GM12892 (cell line): ENCODE data around the gene CCR8.

Source experiments
- POLR2A ChIP-seq: IDR thresholded peaks from 2 replicates; pipeline ENCODE4 v1.6.1; 2011; ENCODE audit warnings: low read depth, low read length, control low read depth
- POLR2AphosphoS5 ChIP-seq: IDR thresholded peaks from 2 replicates; pipeline ENCODE4 v1.6.1; 2011; ENCODE audit warnings: low read depth, low read length, control low read depth
- TAF1 ChIP-seq: IDR thresholded peaks from 2 replicates; pipeline ENCODE4 v1.6.1; 2011; ENCODE audit warnings: low read depth, mild to moderate bottlenecking, control low read depth, low read length, borderline replicate concordance

DNA sequence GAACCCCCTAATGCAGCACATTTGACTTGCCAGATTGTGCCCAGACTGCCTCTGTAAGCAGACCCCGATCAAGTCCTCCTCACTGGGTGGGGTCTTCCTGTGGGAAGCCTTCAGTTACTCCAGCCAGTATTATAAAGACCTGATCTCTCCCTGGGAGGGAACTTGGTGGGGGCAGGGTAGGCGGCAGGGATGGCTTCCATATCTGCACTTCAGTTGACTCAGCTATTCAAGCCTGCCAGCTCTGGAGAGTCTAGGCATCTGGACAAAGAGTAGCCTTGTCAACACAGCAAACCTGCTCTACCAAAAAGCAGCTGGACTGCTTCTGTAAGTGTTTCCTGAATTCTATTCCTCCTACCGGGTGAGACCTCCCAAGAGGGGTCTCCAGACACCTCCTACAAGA is 32.7 kb downstream of the CCR8 start:
- no peak for TF ChIP-seq POLR2A
- no peak for TF ChIP-seq TAF1
- TF ChIP-seq POLR2AphosphoS5, result no peak
